ENCODE results near the gene LTN1.
"Not testable (repeated sequence)": the region's sequence is repeated elsewhere in the genome, so short reads cannot be mapped to it uniquely, and the experiment has no call there.

LTN1 gene, protein sequence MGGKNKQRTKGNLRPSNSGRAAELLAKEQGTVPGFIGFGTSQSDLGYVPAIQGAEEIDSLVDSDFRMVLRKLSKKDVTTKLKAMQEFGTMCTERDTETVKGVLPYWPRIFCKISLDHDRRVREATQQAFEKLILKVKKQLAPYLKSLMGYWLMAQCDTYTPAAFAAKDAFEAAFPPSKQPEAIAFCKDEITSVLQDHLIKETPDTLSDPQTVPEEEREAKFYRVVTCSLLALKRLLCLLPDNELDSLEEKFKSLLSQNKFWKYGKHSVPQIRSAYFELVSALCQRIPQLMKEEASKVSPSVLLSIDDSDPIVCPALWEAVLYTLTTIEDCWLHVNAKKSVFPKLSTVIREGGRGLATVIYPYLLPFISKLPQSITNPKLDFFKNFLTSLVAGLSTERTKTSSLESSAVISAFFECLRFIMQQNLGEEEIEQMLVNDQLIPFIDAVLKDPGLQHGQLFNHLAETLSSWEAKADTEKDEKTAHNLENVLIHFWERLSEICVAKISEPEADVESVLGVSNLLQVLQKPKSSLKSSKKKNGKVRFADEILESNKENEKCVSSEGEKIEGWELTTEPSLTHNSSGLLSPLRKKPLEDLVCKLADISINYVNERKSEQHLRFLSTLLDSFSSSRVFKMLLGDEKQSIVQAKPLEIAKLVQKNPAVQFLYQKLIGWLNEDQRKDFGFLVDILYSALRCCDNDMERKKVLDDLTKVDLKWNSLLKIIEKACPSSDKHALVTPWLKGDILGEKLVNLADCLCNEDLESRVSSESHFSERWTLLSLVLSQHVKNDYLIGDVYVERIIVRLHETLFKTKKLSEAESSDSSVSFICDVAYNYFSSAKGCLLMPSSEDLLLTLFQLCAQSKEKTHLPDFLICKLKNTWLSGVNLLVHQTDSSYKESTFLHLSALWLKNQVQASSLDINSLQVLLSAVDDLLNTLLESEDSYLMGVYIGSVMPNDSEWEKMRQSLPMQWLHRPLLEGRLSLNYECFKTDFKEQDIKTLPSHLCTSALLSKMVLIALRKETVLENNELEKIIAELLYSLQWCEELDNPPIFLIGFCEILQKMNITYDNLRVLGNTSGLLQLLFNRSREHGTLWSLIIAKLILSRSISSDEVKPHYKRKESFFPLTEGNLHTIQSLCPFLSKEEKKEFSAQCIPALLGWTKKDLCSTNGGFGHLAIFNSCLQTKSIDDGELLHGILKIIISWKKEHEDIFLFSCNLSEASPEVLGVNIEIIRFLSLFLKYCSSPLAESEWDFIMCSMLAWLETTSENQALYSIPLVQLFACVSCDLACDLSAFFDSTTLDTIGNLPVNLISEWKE (N-terminal part only)

DNA sequence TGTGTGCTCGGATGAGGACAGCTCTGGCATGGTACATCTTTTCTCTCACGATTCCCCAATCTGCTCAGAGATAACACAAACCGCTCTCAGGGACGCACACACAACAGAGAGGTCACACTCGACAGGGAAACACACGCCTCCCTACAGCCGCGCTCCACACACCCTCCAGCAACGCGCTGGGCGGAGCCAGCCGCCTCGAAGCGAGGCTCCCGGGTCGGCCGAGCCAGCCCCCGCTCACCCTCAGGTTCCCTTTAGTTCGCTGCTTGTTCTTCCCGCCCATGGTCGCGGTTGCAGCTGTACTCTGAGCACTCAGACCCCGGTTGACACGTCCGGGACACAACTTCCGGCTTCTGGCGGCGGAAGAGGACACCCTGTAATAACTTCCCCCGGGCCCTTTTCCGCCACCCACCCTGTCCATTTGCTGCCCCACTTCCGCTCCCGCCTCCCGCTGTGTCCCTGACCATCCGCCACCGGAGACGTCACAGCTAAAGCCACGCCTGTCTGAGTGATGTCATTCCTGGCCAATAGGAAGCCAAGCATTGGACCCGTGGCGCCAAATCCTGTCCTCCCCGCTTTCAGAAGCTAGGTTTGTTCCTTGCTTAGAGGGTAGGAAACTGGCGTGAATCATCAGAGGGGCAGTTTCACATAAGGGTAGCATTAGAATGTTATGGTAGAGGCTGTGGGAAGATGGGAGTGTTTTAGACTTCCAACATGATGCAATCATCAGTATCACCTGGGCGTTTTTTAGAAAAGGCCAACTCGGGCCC, at the start of gene LTN1:
Gene LTN1, minus strand, starts transcription at position 352 of the 767 bp plus-strand sequence. Its CDS starts 72 bp downstream, at position 280.
- peak; percentile 99 for DNase-seq

DNA sequence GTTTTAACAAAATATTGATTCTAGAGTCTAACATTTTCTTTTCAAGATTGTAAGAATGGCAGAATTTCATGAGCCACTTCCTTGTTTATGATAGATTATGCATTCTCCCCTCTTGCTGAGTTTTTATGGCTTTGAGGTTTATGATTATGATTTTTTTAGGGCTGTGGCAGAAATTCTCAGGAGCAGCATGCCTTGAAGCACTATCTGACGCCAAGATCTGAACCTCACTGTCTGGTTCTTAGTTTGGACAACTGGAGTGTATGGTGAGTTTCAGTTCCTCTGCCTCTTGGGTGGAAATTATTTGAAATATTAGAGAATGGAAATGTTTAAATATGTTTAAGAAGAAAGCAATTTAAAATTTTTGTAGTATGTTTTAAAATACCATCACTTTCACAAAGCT, 42.0 kb upstream of the LTN1 start:
- DNase-seq: no peak

DNA sequence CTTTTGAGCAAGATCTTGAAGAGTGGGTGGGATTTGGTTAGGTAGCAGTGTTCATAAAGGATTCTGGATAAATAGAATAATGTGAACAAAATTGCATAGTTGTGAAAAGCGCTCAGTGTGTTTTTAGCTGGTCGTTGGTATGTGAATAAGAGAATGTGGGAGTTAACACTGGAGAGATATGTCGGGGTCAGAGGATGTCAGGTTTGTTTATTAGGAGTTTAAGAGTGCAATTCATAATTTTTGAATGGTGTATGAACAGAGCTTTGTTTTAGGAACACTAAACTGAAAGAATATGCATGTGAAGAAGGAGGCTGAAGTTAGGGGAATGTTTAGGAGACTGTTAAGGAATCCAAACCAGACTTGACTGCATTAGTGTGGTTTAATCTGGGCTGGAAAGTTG, 41.2 kb upstream of the LTN1 start:
- no peak for DNase-seq

DNA sequence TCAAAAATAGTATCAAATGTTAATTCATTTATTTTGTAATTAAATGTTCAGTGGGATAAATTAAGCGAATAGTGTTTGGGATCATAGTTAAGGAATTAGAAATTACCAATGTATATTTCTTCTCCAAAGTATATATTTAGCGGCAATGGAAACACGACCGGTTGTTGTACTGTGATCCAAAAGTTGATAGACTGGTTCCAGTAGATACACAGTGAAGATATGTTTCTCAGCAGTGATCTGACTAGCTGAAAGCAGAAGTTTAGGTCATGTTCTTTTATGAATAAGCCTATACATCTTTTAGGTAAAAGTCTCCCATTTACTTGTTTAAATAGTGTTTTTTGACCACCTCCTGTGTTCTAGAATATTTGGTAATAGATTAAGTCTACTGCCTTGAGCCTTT, 40.6 kb upstream of the LTN1 start:
- DNase-seq: no peak

DNA sequence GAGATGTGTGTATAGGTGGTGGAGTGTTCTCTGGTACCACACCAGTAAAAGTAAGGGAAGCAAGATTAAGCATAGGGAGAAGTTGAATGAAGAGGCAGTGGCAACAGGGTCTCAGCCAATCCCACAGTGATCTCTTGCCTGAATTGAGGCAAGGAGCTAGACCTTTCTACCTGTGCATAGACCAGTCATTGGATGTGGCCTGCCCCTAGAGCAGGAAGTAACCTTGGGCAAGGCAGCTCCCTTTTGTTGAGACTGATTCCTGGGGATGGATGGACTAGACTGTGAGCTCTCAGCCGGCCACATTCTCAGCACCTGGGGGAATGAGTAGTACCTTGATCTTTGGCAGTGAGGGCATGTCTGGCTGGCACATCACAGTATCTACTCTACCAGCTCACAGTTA, 38.2 kb upstream of the LTN1 start:
- no peak for DNase-seq

DNA sequence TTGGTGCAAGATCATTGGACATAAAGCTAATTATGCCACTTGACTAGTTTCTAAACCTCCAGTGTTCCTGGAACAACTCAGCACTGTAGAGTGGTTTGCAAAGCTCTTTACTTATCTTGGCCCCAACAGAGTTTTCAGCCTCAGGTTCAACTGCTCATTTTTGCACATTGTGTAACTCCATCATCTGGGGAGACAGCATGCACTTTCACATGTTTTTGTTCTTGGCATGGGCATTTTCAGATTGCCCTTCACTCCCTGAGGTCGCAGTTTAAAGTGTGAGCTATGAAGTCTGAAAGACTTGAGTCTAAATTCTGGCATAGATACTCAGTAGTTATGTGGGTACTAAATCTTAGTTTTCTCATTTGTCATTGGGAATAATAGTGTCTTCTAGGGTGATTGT, 36.8 kb upstream of the LTN1 start:
- DNase-seq: no peak

DNA sequence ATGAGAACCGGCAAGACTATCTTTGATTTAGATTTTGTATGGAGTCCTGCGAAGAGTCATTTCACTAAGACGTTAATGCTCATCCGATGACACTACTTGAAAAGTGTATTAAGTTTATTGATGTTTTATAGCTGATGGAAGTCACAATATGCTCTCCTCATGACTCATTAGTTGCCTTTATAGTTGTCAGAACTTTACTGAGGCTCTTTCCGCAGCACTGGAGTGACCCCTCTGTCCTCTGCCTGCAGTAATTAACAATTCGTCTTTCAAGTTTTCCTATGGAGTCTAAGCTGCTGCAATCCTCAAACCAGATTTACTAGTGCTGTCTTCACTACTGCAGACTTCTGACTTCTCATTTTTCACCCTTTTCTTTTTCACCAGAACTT, 32.6 kb upstream of the LTN1 start:
- DNase-seq: no peak

DNA sequence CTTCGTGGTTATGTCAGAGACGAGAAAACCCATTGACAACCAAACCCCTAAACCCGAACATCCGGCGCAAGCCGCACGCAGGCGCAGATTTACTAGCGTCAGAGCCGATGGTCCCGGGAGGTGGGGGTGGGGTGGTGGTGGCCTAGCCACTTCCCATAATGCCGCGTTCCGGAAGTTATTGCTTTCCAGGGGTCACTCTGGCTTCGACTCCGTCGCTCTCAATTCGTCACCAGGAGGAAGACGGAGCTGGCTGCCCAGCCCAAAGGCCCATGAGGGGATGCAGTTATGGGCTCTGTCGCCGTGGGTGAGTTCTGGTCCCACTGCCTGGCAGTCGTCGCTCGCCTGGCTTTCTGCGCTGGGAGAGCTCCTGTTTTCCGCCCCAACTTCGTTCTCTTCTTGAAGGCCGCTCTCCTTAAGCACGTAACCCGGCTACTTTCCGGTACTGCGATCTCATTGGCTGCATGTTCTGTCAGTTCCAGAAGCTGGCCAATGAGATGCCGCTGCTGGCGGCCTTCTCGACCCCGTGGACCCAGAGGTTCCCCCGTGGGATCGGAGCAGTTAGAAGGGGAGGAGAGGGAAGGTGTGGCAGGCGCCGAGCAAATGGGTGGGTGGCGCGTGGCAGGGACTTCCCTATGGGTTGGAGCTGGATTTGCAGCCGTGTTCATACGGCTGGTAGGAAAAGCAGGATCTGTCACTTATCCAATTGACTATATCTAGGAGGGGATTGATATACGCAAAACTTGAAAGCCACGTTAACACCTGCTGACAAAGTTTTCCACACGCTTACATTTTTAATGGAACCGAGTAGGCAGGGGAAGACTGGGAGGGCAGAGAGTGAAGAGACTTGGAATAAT, 32.0 kb upstream of the LTN1 start, which contains the start of gene USP16:
Gene USP16, plus strand, starts transcription at position 195 of the 854 bp plus-strand sequence. CDS start 3,246 bp downstream, outside the sequence.
- peak; percentile 97 for DNase-seq

DNA sequence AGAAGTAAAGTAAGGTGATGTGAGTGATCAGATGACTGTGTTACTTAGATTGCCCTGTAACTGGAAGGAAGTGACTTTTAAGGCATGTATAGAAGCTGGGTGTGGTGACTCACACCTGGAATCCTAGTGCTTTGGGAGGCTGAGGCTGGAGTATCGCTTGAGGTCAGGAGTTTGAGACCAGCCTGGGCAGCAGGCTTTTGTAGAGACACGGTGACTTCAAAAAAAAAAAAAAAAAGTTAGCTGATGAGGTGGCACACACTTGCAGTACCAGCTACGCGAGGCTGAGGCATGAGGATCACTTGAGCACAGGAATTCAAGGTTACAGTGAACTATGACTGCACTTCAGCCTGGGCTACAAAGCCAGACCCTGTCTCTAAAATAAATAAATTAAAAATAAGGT, 29.5 kb upstream of the LTN1 start:
- DNase-seq: no peak

DNA sequence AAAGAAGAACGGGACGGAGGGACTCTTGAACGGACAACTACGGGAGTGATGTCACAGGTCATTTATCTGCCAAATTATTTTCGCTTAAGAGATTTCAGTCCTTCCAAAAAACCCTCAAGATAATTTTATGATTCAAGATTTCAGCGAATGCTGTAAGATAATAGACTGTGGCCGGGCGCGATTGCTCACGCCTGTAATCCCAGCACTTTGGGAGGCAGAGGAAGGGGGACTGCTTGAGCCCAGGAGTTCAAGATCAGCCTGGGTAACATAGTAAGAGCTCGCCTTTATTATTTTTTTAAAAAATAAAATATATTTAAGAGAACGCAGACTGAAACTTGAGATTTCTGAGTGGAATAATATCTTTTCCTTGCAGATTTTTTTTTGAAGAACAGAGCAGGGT, 25.9 kb upstream of the LTN1 start:
- no peak for DNase-seq

DNA sequence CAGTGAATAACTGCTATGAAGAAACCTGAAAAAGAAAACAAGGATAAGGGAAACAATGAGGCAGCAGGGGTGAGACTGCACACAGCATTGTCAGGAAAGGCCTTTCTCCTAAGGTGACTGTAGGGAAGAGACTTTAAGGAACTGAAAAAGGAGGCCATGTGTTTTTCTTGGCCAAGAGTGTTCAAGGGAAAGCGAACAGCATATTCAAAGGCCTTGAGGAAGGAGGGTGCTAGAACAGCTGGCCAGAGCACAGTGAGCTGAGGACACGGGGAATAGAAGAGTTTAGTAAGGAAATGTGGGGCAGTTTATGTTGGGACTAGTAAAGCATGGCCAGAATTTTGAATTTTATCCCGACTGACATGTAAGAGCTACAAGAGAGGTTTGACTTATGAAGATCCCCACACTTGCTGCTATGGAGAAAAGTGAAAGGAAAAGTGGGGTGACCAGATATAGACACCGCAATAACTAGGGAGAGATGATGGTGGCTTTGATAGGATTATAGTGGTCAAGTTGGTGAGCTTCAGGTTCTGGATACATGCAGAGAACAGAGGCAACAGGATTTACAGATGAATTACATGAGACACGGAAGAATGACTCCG, 25.1 kb upstream of the LTN1 start:
- no peak for DNase-seq

DNA sequence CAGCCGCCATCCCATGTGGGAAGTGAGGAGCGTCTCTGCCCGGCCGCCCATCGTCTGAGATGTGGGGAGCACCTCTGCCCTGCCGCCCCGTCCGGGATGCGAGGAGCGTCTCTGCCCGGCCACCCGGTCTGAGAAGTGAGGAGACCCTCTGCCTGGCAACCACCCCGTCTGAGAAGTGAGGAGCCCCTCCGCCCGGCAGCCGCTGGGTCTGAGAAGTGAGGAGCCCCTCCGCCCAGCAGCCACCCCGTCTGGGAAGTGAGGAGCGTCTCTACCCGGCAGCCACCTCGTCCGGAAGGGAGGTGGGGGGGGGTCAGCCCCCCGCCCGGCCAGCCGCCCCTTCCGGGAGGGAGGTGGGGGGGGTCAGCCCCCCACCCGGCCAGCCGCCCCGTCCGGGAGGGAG, 18.6 kb upstream of the LTN1 start:
- not testable (repeated sequence) for DNase-seq

DNA sequence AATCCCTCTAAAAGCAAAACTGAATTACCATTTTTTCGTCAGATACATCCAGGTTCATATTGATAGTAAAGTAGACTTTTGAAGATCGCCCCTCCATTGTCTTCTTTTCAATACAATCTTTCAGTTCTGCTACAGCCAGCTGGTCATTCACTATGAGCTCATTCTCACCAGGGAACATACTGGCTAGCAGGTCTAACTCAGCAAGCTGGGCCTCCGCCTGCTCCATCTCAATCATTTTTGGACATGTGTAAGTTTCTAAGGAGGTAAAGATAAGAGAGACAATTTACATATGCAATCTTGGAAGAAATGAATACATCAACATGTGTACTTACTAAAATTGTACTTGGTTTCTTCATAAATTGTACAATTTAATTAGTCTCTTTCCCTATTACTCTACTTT, 15.7 kb upstream of the LTN1 start:
- no peak for DNase-seq

DNA sequence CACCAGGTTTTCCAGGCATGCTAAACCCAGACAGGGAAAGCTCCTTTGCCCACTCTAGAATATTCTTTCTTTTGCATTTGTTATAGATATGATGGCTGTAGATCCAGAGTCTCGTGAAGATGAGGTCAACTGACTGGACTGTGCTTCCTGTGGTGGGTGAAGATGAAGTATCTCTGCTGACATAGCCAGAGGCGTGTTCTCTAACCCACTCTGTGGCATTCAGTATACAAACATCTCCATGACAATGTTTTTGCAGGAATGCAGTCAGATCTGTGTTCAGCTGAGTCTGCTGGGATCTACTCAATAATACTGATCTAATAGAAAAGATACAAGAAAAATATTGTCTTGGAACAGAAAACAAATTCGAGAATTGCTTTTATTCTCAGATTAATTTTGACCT, 15.1 kb upstream of the LTN1 start:
- no peak for DNase-seq

DNA sequence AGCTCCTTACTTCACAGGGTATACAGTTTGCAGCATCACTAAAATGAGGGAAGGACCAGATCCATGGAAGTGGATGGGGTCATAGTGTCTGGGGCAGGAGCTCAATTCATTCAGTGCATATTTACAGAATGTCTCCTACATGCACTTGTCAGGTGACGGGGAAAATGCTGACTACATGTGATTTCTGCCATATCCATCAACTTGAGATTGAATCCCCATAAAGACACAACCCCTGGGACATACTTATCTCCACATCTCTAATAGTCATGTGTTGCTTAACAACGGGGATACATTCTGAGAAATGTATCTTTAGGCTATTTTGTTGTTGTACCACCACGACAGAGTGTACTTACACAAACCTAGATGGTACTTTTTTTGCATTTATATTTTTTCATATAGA, 14.5 kb upstream of the LTN1 start:
- DNase-seq: no peak

DNA sequence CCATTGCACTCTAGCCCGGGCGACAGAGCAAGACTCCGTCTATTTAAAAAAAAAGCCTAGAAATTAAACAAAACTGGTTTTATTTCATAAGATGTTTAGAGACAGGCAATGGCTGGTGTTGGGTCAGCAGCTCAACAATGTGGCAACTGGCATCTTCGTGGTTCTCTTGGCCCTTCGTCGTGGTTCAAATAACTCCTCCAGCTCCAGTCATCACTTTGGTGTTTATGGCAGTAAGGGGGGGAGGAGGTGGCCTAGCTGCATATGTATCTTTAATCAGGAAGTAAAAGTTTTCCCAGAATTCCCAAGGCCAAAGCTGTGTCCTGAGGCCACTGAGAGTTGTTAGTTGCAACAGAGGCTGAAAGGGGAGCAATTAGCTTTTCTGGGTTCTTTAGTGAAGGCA, 13.0 kb upstream of the LTN1 start:
- DNase-seq: no peak

DNA sequence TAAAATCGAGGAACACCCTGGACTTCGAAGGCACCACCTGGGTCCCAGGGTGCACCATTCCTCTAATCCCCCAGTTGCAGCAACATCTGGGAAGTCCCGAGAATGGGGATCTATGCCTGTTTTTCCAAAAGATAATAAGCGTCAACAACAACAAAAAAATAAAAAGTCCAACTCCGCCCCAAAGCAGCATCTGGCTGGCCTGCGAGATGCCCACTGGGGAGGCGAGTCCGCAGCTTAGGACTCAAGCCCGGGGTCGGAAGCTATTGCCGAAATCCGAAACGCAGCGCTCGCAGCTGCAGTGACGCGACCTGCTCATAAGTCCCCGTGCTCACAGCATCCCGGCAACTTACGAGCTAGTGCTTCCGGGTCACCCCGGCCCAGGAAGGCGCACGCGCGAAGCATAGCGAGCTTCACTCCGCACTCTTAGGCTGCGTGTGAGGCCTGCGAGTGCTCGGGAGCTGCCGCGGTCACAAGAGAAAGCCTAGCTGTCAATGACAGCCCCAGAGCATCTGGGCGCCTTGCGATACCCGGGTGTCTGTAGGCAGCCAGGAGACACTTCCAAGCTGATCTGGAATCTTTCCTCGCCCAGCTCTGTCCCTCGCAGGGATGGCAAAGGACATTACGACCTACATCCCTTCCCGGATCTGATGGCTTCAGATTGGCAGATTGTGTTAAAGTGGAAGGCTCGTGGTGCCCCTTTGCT, 9.9 kb upstream of the LTN1 start:
- DNase-seq: peak; percentile 85

DNA sequence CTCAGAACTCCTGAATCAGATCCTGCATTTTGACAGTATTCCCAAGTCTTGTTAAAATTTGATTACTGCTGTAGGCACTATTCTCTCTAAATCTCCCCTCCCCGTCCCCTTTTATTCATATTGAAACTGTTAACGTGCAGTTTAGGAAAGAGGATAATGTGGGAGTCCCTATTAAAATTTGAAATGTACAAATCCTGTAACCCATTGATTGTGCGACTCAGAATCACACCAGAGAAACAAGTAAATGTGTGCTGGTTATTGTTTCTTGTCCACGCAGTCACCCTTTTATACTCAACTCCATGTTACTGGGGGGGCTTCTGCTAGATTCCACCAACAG, 584 bp upstream of the LTN1 start:
- DNase-seq: no peak

DNA sequence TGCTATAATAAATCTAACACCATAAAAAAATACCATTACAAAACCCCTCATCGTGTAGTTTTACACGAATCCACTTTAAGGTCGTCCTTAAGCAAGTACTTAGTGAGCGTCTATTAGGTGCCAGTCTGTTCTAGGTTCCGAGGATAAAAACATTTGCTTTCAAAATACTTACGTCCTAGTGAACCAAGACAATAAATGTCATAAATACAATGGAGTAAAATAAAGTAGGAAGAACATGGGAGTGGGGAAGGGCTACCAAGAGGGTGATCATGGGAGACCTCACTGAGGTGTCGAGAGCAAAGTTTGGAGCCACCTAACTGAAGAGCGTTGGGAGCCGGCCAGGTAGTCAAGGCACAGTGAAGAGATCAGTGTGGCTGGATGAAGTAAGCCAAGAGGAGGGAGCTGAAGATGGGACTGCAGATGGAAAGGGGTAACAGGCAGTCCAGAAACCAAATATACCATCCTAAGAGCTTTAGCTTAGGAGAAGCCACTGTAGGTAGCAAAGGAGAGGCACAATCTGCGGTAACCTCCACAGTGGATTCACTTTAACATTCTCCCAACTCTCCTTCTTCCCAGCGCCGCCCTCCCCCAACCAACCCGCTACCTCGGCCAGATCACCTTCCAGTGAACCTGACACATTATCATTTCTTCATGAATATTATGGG, 684 bp downstream of the LTN1 start:
- DNase-seq: no peak

DNA sequence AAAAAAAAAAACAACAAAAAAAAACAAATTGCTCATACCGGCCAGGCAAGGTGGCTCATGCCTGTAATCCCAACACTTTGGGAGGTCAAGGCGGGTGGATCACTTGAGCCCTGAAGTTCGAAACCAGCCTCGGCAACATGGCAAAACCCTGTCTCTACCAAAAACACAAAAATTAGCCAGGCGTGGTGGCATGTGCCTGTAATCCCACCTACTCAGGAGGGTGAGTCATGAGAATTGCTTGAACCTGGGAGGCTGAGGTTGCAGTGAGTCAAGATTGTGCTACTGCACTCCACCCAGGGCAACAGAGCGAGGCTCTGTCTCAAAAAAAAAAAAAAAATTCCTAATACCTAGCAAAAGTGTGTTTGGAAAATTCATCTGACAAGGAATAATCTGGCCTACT, 4.5 kb downstream of the LTN1 start:
- not testable (repeated sequence) for DNase-seq

Data from T1000 (cell line).